ENCODE data around the gene MEGF6.
A peak's percentile ranks its signal among the peaks of the same experiment; 100 is the strongest.

Gene MEGF6

GRCh38 chr1:3540876-3541275 is 70.4 kb downstream of the MEGF6 start:
- no peak for DNase-seq (ENCODE audit: low read depth in 1 of 2, low spot score in 1 of 2)

- DNase-seq (ENCODE audit: low read depth in 1 of 2, low spot score in 1 of 2), result no peak
Observed at GRCh38 chr1:3539707-3540425, 71.4 kb downstream of the MEGF6 start.

GRCh38 chr1:3537359-3537758 is 73.9 kb downstream of the MEGF6 start:
- no peak for DNase-seq (ENCODE audit: low read depth in 1 of 2, low spot score in 1 of 2)

- no peak for DNase-seq (ENCODE audit: low read depth in 1 of 2, low spot score in 1 of 2)
Observed at GRCh38 chr1:3536420-3537195, 74.7 kb downstream of the MEGF6 start.

- no peak for DNase-seq (ENCODE audit: low read depth in 1 of 2, low spot score in 1 of 2)
Observed at GRCh38 chr1:3535732-3536131, 75.6 kb downstream of the MEGF6 start.

- DNase-seq (ENCODE audit: low read depth in 1 of 2, low spot score in 1 of 2), result no peak
Observed at GRCh38 chr1:3534803-3535637, 76.3 kb downstream of the MEGF6 start.

- no peak for DNase-seq (ENCODE audit: low read depth in 1 of 2, low spot score in 1 of 2)
Observed at GRCh38 chr1:3533067-3534048, 78.0 kb downstream of the MEGF6 start.

GRCh38 chr1:3531928-3532327 is 79.4 kb downstream of the MEGF6 start:
- no peak for DNase-seq (ENCODE audit: low read depth in 1 of 2, low spot score in 1 of 2)

- DNase-seq (ENCODE audit: low read depth in 1 of 2, low spot score in 1 of 2), result peak; percentile 51 to 62
Observed at GRCh38 chr1:3530926-3531818, 80.1 kb downstream of the MEGF6 start.

- no peak for DNase-seq (ENCODE audit: low read depth in 1 of 2, low spot score in 1 of 2)
Observed at GRCh38 chr1:3530086-3530925, 81.0 kb downstream of the MEGF6 start.

GRCh38 chr1:3529099-3529729 is 82.1 kb downstream of the MEGF6 start:
- no peak for DNase-seq (ENCODE audit: low read depth in 1 of 2, low spot score in 1 of 2)

GRCh38 chr1:3527774-3528173 is 83.5 kb downstream of the MEGF6 start:
- DNase-seq (ENCODE audit: low read depth in 1 of 2, low spot score in 1 of 2), result no peak

GRCh38 chr1:3525551-3526482 is 85.5 kb downstream of the MEGF6 start:
- no peak for DNase-seq (ENCODE audit: low read depth in 1 of 2, low spot score in 1 of 2)

GRCh38 chr1:3524556-3525203 is 86.6 kb downstream of the MEGF6 start:
- no peak for DNase-seq (ENCODE audit: low read depth in 1 of 2, low spot score in 1 of 2)

GRCh38 chr1:3523980-3524379 is 87.3 kb downstream of the MEGF6 start:
- DNase-seq (ENCODE audit: low read depth in 1 of 2, low spot score in 1 of 2), result no peak

- DNase-seq (ENCODE audit: low read depth in 1 of 2, low spot score in 1 of 2), result no peak
Observed at GRCh38 chr1:3522564-3523265, 88.6 kb downstream of the MEGF6 start.

Measured in activated CD4-positive, alpha-beta T cell treated with anti-CD3 and anti-CD28 coated beads, Interleukin-2, amount 50 U/mL, for 24 hours (primary cell).